Activated CD8-positive, alpha-beta T cell treated with anti-CD3 and anti-CD28 coated beads, Interleukin-2, amount 10 ng/mL, durations not matched to agents 7 days and 5 days (primary cell): ENCODE data around the gene DNAH8. TPM values are rescaled to one million over a fixed set of nuclear protein-coding genes. Genes with fewer than 3 reads are reported as not detected.

ENCODE experiments used
- ATAC-seq: fragments of 150-1000 bp; cut with Tn5 transposase; one replicate; pipeline ENCODE4 v1.10.0; 2021; ENCODE audit warnings: moderate library complexity
- CTCF ChIA-PET: fragments of 350-600 bp; sonication (Branson Sonifier 250); formaldehyde crosslinking; loops from one replicate; lab custom pipeline; 2021; ENCODE audit warnings: antibody characterized with exemption; lab: Charles Lee
- POLR2A ChIA-PET: fragments of 350-600 bp; sonication (Branson Sonifier 250); formaldehyde crosslinking; loops from one replicate; lab custom pipeline; 2021; ENCODE audit warnings: antibody characterized with exemption; lab: Charles Lee
- DNase-seq: peaks from one replicate; pipeline ENCODE4 v3.0.0-alpha.2; 2020
- H3K27ac Mint-ChIP-seq: one replicate; pipeline ENCODE4 v1.8.0; 2021; ENCODE audit warnings: mild to moderate bottlenecking, mixed read lengths
- H3K27me3 Mint-ChIP-seq: one replicate; pipeline ENCODE4 v1.8.0; 2021; ENCODE audit warnings: low read depth, mixed read lengths
- H3K36me3 Mint-ChIP-seq: one replicate; pipeline ENCODE4 v1.8.0; 2021; ENCODE audit warnings: low read depth, mixed read lengths
- H3K4me1 Mint-ChIP-seq: one replicate; pipeline ENCODE4 v1.8.0; 2021; ENCODE audit warnings: low read depth, mixed read lengths
- H3K4me3 Mint-ChIP-seq: one replicate; pipeline ENCODE4 v1.8.0; 2021; ENCODE audit warnings: mild to moderate bottlenecking, mixed read lengths
- H3K9me3 Mint-ChIP-seq: one replicate; pipeline ENCODE4 v1.8.0; 2022; ENCODE audit warnings: mixed read lengths; ENCODE audit not compliant: insufficient read depth
- total RNA-seq, 2 experiments: library from RNA; stranded (reverse); gene quantifications; one replicate each; pipeline ENCODE4 v1.2.3, GENCODE V29; 2021

The DNAH8 gene
- total RNA-seq, 2 experiments from 2014 or later = not detected

DNA sequence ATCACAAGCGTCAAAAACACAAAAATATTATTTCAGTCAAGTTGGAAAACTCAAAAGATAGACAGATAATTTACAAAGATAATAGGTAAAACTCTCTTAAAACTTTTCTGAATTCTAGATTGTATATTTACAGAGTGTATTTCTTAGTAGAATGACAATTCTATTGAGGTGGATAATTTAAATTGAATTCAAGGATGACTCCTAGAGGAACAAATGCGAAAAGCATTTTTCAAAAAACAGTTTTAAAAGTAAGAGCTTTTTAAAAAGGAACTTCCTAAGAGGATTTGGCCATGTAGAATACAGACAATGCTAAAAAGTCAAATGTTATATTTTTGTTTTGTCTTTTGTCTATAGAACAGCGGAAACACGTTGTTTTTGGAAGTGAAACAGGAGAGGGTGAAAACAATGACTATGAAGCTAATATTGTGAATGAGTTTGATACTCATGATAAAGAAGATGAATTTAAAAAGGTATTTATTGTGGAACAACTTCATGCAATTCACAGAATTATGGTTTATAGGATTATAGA is 90.1 kb downstream of the DNAH8 start:
- CTCF ChIA-PET = interaction anchor here (1.0 kb wide), 1 partner anchor 16 kb away, joined by 3 read pairs; no protein-coding TSS in a partner anchor
- no peak overlapping the region for H3K4me3 Mint-ChIP-seq
- no peaks in the 10 kb centered on the region for H3K4me1 Mint-ChIP-seq
- DNase-seq = no peak
- peaks cover 37% of the 10 kb centered on the region for H3K27me3 Mint-ChIP-seq
- H3K9me3 Mint-ChIP-seq = no peaks in the 10 kb centered on the region
- no peak overlapping the region for H3K27ac Mint-ChIP-seq
- no peaks in the 10 kb centered on the region for H3K36me3 Mint-ChIP-seq
- POLR2A ChIA-PET = no interaction called here
- no peak for ATAC-seq

DNA sequence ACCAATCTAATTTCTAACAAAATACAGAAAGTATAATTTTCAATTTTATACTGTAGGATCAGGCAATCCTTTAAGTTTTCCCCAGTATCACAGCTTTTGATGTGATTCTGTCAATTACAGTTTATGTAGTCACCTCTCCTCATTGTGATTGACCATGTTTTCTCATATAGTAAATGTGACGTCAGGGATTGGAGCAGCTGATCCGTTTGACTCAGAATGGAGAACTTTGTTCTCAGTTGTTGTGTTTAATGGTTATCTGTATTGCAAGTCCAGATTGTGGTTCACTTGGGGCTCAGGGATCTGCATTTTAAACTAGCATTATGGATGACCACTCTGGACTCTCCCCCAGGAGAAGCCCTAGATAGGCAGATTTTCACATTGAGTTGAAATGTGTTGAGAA is 90.6 kb downstream of the DNAH8 start:
- Mint-ChIP-seq H3K4me3 (no peak overlapping the region), H3K4me1 (no peaks in the 10 kb centered on the region), H3K27me3 (peaks cover 37% of the 10 kb centered on the region), H3K36me3 (no peaks in the 10 kb centered on the region), H3K9me3 (no peaks in the 10 kb centered on the region), H3K27ac (no peak overlapping the region)
- ChIA-PET CTCF (interaction anchor here (1.0 kb wide), 1 partner anchor 17 kb away, joined by 3 read pairs; no protein-coding TSS in a partner anchor), POLR2A (no interaction called here)
- no peak for DNase-seq
- ATAC-seq = no peak

DNA sequence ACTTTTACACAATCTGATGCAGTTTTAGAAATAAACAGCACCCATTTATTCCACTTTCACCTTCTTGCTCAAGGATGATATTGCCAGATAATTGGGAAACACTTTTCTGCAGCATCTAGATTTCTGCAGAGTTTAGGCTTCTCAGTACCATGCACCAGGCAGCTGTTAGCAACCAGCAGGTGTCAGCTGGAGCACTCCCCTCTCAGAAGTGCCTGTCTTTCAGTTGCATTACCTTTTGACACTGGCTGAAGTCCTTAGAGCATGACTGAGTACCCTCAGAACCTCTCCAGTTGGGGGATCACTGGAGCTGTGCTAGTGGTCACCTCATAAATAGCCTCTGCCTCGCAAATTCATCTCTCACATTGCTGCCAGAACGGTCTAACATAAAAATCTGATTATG is 91.2 kb downstream of the DNAH8 start:
- Mint-ChIP-seq H3K27me3 (peaks cover 42% of the 10 kb centered on the region), H3K4me1 (no peaks in the 10 kb centered on the region), H3K27ac (no peak overlapping the region), H3K4me3 (no peak overlapping the region), H3K36me3 (no peaks in the 10 kb centered on the region), H3K9me3 (no peaks in the 10 kb centered on the region)
- ATAC-seq = no peak
- ChIA-PET CTCF (no interaction called here), POLR2A (no interaction called here)
- no peak for DNase-seq

DNA sequence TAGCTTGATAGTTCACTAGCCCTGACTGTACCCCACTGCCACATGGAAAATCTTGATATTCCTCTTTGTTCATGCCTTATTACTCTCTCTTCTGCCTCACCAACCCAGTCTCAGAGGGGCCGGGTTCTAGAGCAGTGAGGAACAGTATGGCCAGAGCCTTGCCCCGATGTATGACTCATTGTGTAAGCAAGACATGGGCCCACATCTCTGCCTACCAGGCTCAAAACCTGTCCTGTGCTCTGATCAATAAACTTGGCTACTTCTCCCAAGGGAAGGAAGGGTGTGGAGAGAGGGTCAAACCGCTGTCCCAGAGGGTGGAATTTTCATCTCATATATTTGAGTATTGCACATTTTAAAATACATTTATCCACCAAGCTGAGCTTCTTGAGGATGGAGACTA is 91.7 kb downstream of the DNAH8 start:
- Mint-ChIP-seq H3K4me3 (no peak overlapping the region), H3K9me3 (no peaks in the 10 kb centered on the region), H3K36me3 (no peaks in the 10 kb centered on the region), H3K27ac (no peak overlapping the region), H3K4me1 (no peaks in the 10 kb centered on the region), H3K27me3 (peaks cover 39% of the 10 kb centered on the region)
- POLR2A ChIA-PET = no interaction called here
- ATAC-seq = no peak
- CTCF ChIA-PET = no interaction called here
- DNase-seq = no peak

DNA sequence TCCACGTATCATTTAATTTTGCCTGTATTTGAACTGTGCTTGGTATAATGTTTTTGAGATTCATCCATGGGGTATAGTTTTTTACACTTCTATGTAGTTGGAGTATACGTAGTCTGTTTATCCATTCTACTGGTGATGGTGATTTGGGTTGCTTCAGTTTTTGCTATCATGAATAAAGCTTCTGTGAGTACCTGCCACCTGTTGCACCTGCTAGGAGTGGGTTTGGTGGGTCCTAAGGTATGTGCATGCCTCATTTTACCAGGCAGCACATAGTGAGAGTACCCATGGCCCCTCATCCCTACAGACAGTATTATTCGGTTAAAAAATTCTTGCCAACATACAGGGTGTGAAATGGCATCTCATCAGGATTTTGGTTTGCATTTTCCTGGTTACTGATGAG is 92.9 kb downstream of the DNAH8 start:
- no peak for DNase-seq

DNA sequence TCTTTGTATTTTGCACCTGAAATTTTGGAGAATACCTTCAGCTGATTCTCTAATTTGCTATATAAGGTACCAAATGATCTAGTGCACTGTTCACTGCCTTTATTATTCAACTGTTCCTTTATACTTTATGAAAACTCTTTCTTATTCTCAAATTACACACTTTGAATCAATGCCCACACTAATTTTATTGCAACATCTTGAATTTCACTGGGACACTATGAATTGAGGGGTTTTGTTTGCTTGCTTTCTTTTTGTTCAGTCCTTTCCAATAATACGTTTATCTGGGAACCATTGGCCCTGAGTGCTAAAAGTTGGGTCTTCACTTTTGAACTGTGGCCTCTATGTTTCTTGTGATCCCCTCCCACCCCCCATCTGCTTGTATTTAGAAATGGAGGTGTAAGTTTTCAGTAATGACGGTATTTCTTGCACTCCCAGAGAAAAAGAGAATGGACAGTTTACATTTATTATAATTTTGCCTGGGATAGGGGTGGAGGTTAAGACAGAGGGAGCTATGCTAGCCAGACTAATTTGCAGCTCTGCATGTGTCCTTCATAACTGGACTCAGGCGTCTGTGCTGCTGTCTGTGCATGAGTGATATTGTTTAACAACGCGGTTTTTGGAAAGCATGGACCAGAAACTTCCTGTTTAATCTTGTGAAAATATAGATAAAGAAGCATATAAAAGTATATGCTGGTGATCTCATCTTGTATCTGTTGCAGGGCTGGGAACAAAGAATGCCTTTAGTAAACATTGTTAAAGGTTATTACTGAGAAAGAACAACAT is 98.1 kb downstream of the DNAH8 start:
- no peaks in the 10 kb centered on the region for H3K4me1 Mint-ChIP-seq
- H3K9me3 Mint-ChIP-seq = no peaks in the 10 kb centered on the region
- no peak overlapping the region for H3K4me3 Mint-ChIP-seq
- no peak for DNase-seq
- peaks cover 29% of the 10 kb centered on the region for H3K27me3 Mint-ChIP-seq
- ChIA-PET CTCF (interaction anchor here (0.8 kb wide), 1 partner anchor 62 kb away, joined by 3 read pairs; no protein-coding TSS in a partner anchor), POLR2A (no interaction called here)
- H3K27ac Mint-ChIP-seq = no peak overlapping the region
- no peaks in the 10 kb centered on the region for H3K36me3 Mint-ChIP-seq
- ATAC-seq = no peak

More for the DNA sequence above, 92.9 kb downstream of the DNAH8 start:
- H3K4me1 Mint-ChIP-seq = no peaks in the 10 kb centered on the region
- H3K27ac Mint-ChIP-seq = no peak overlapping the region
- no peaks in the 10 kb centered on the region for H3K36me3 Mint-ChIP-seq
- H3K27me3 Mint-ChIP-seq = peaks cover 43% of the 10 kb centered on the region
- no peak overlapping the region for H3K4me3 Mint-ChIP-seq
- no peaks in the 10 kb centered on the region for H3K9me3 Mint-ChIP-seq
- POLR2A ChIA-PET = no interaction called here
- ATAC-seq = no peak
- CTCF ChIA-PET = no interaction called here

DNA sequence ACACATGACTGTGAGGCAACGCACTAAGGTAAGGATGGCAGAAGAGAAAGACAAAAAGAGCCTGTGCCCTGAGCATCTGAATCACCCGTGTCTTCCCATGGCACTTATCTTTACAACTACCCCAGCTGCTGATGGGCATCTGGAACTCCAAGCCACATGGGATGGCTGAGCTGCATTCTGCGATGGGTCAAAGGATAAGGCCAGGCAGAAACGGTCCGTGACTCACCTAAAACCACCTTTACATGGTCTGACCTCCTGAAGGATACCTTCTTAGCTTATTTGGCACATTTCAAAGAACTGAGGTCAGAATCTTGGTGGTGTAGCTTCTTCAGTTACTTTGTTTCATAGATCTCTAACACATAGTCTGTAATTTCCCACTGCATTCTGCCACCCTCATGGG is 99.7 kb downstream of the DNAH8 start:
- ChIA-PET CTCF (no interaction called here), POLR2A (no interaction called here)
- ATAC-seq (no peak), DNase-seq (no peak)
- Mint-ChIP-seq H3K4me1 (no peaks in the 10 kb centered on the region), H3K9me3 (no peaks in the 10 kb centered on the region), H3K4me3 (no peak overlapping the region), H3K27ac (no peak overlapping the region), H3K36me3 (no peaks in the 10 kb centered on the region), H3K27me3 (peaks cover 31% of the 10 kb centered on the region)

DNA sequence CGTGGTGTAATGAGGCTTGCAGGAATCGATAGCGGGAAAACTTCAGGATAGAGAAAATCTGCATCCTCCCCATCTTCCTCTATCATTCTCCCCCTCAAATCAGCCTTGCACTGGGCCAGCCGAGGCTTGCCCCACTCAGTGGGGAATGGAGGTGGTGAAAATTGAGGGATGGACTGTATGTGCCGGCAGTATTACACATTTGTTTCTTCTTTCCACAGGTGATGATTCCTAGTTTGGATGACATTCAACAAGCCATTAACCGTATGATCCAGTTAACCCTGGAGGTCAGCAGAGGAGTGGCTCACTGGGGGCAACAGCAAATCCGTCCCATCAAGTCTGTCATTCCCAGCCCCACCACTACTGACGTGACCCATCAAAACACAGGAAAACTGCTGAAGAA is 100.1 kb downstream of the DNAH8 start:
- ChIA-PET POLR2A (no interaction called here), CTCF (no interaction called here)
- Mint-ChIP-seq H3K36me3 (no peaks in the 10 kb centered on the region), H3K4me3 (no peak overlapping the region), H3K9me3 (no peaks in the 10 kb centered on the region), H3K27ac (no peak overlapping the region), H3K4me1 (no peaks in the 10 kb centered on the region), H3K27me3 (peaks cover 29% of the 10 kb centered on the region)
- no peak for DNase-seq
- ATAC-seq = no peak

DNA sequence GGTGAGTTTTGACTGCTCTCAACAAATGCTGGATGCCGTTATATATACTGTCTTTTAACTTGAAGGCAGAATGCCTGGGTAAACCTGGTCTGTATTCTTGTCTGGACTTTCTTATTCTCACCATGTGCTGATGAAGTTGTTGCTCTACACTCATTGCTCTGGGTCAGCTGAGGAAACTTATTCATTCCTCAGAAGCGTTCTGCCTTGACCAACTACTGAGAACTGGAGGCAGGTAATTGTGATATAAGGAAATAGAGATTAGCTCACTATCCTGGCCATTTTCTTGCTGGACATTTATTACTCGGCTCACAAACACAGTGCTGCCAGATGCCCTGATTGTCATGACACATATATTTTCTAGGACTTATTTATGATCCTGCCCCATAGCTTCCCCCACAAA is 103.6 kb downstream of the DNAH8 start:
- H3K9me3 Mint-ChIP-seq = no peaks in the 10 kb centered on the region
- ATAC-seq (no peak), DNase-seq (no peak)
- no peaks in the 10 kb centered on the region for H3K36me3 Mint-ChIP-seq
- peaks cover 18% of the 10 kb centered on the region for H3K27me3 Mint-ChIP-seq
- H3K4me1 Mint-ChIP-seq = no peaks in the 10 kb centered on the region
- H3K4me3 Mint-ChIP-seq = no peak overlapping the region
- CTCF ChIA-PET = interaction anchor here (0.9 kb wide), 1 partner anchor 54 kb away, joined by 3 read pairs; no protein-coding TSS in a partner anchor
- POLR2A ChIA-PET = no interaction called here
- no peak overlapping the region for H3K27ac Mint-ChIP-seq

DNA sequence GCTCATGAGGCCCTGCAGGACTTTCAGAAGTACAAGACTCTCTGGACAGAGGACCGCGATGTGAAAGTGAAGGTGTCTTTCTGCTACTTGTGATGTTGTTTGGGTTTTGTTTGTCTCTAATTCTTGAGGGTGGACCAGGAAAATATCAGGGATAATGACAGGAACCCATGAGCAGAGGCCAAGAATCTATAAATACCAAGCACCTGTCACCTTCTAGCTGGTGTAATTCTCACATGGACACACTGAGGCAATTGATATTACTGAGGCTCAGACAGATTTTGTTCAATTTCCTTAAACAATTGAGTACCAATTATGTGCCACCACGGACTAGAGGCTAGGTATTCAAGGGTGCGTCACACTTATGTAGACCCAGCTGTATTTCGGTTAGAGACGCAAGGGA is 107.9 kb downstream of the DNAH8 start:
- Mint-ChIP-seq H3K27ac (no peak overlapping the region), H3K9me3 (no peaks in the 10 kb centered on the region), H3K4me3 (no peak overlapping the region), H3K36me3 (no peaks in the 10 kb centered on the region), H3K4me1 (no peaks in the 10 kb centered on the region), H3K27me3 (peaks cover 13% of the 10 kb centered on the region)
- ATAC-seq = no peak
- POLR2A ChIA-PET = no interaction called here
- DNase-seq = no peak
- CTCF ChIA-PET = no interaction called here

DNA sequence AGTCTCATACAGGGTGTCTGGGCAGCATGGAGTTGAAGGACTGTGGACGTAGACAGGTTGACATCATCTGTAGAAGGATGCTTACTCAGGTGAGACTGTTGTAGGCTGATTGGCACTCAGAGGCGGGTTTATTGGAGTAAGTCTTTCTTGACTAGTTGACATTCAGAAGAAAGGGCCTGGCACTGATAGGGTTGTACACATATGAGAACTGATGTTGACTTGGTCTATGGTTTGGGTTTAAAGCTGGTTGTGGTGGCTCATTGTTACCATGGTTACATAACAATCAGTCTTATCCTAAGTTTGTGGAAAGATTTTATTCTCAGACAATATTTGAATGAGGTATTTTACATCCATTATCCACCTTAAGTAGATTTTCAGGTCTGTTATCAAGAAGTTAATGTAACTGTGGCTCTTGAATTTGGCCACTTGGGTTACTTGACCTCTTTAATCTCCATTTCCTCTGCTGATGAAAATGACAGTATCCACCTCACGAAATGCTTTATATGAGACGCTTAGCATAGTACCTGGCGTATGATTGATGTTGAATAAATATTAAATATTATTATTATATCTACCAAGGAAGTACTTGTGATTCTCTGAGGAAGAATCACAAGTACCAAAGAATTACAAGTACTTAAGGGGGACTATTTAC is 109.3 kb downstream of the DNAH8 start:
- DNase-seq = no peak
- no peaks in the 10 kb centered on the region for H3K36me3 Mint-ChIP-seq
- no peaks in the 10 kb centered on the region for H3K4me1 Mint-ChIP-seq
- peaks cover 15% of the 10 kb centered on the region for H3K27me3 Mint-ChIP-seq
- H3K27ac Mint-ChIP-seq = no peak overlapping the region
- no peaks in the 10 kb centered on the region for H3K9me3 Mint-ChIP-seq
- CTCF ChIA-PET = no interaction called here
- POLR2A ChIA-PET = no interaction called here
- no peak overlapping the region for H3K4me3 Mint-ChIP-seq
- ATAC-seq = no peak

DNA sequence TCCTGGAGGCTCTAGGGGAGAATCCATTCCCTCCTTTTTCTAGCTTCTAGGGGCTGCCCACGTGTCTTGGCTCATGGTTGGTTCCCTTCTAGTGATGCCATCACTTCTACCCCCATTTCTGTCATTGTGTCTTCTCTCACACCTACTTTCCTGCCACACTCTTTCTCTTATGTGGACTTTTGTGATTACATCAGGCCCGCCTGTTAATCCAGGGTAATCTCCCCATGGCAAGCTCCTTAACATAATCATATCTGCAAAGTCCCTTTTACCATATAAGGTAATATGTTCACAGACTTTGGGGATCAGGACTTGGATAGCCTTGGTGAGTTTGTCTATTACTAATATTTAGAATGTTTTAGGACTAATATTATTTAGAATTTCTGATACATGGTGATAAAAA is 111.9 kb downstream of the DNAH8 start:
- Mint-ChIP-seq H3K36me3 (no peaks in the 10 kb centered on the region), H3K9me3 (no peaks in the 10 kb centered on the region), H3K27me3 (peaks cover 17% of the 10 kb centered on the region), H3K27ac (no peak overlapping the region), H3K4me3 (no peak overlapping the region), H3K4me1 (no peaks in the 10 kb centered on the region)
- no peak for ATAC-seq
- CTCF ChIA-PET = no interaction called here
- POLR2A ChIA-PET = no interaction called here
- no peak for DNase-seq
